GM19395 (cell line): ENCODE measurements around the gene FUT2.

ENCODE experiments used
- ATAC-seq: cut with Tn5 transposase; IDR thresholded peaks from one replicate; pipeline ENCODE4 v1.9.1; 2021; ENCODE audit warnings: mild to moderate bottlenecking, moderate library complexity; ENCODE audit not compliant: unreplicated experiment

Gene FUT2

GRCh38 chr19:48749571-48750198 lies 53.9 kb downstream of the FUT2 start:
- ATAC-seq: no peak

GRCh38 chr19:48750351-48750750 lies 54.6 kb downstream of the FUT2 start:
- ATAC-seq: no peak

- no peak for ATAC-seq
Measured at GRCh38 chr19:48750771-48751504, 55.2 kb downstream of the FUT2 start.

- ATAC-seq: no peak
Measured at GRCh38 chr19:48751845-48752495, 56.2 kb downstream of the FUT2 start.

GRCh38 chr19:48752496-48753365 lies 57.0 kb downstream of the FUT2 start, which contains the start of gene FUT1:
TSS of gene FUT1 (minus strand) at chr19:48752641. CDS start at chr19:48751281, 1,360 bp downstream.
- no peak for ATAC-seq

- no peak for ATAC-seq
Measured at GRCh38 chr19:48755084-48755641, 59.4 kb downstream of the FUT2 start, which contains the start of gene FGF21. TSS of gene FGF21 (plus strand) at chr19:48755524. CDS start at chr19:48756237, 713 bp downstream.
